Neural cell (in vitro differentiated cells): Measurements from ENCODE around the gene ADSL.

Experiments used
- POLR2AphosphoS5 ChIP-seq: IDR thresholded peaks from 2 replicates; pipeline ENCODE4 v1.6.1; 2012
- TF ChIP-seq, protein P1 (sequence below): fragments of 450-650 bp; IDR thresholded peaks from 2 replicates; pipeline ENCODE4 v1.5.1; 2014; ENCODE audit warnings: antibody characterized with exemption, mild to moderate bottlenecking, moderate library complexity; ENCODE audit not compliant: poor library complexity, severe bottlenecking

GRCh38 chr22:40401981-40402406 is 55.7 kb downstream of the ADSL start:
- TF ChIP-seq, protein P1, sequence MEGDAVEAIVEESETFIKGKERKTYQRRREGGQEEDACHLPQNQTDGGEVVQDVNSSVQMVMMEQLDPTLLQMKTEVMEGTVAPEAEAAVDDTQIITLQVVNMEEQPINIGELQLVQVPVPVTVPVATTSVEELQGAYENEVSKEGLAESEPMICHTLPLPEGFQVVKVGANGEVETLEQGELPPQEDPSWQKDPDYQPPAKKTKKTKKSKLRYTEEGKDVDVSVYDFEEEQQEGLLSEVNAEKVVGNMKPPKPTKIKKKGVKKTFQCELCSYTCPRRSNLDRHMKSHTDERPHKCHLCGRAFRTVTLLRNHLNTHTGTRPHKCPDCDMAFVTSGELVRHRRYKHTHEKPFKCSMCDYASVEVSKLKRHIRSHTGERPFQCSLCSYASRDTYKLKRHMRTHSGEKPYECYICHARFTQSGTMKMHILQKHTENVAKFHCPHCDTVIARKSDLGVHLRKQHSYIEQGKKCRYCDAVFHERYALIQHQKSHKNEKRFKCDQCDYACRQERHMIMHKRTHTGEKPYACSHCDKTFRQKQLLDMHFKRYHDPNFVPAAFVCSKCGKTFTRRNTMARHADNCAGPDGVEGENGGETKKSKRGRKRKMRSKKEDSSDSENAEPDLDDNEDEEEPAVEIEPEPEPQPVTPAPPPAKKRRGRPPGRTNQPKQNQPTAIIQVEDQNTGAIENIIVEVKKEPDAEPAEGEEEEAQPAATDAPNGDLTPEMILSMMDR = no peak
- no peak for TF ChIP-seq POLR2AphosphoS5
